IMR-90 (cell line): ENCODE data around the gene ATP11A. TPM values are rescaled to one million over a fixed set of nuclear protein-coding genes. Genes with fewer than 3 reads are reported as not detected.

Experiments used
- ATAC-seq: fragments of 200-7000 bp; cut with Tn5 transposase; 2 replicates; pipeline ENCODE4 v1.9.1; 2020; ENCODE audit warnings: low read depth, mild to moderate bottlenecking, moderate library complexity
- BruUV-seq: library from RNA; stranded (reverse); fragments of 400-500 nt; replicated peaks from 2 replicates; lab custom pipeline; 2021; lab: Mats Ljungman, UMichigan
- CTCF ChIA-PET: fragments of 300-600 bp; formaldehyde crosslinking; extraction: SDS; loops from one replicate; lab custom pipeline; 2021; ENCODE audit warnings: antibody characterized with exemption; lab: Yijun Ruan, JAX
- POLR2A ChIA-PET: fragments of 300-600 bp; sonication (Branson Sonifier 250); formaldehyde crosslinking; loops from one replicate; lab custom pipeline; 2022; ENCODE audit warnings: antibody characterized with exemption; ENCODE audit not compliant: unreplicated experiment; lab: Charles Lee
- DNase-seq: peaks from one replicate; pipeline ENCODE4 v3.0.0; 2013
- H2AFZ ChIP-seq: replicated peaks from 2 replicates; pipeline ENCODE3; 2013; ENCODE audit warnings: low read length, mild to moderate bottlenecking; ENCODE audit not compliant: poor library complexity
- H2AK5ac ChIP-seq: 2 replicates; pipeline ENCODE4 v1.6.1; 2013; ENCODE audit warnings: low read depth, low read length, inconsistent platforms
- H2AK9ac ChIP-seq: replicated peaks from 2 replicates; pipeline ENCODE3; 2013; ENCODE audit warnings: mild to moderate bottlenecking, low read depth, low read length, moderate library complexity; ENCODE audit not compliant: poor library complexity
- H2BK120ac ChIP-seq: 2 replicates; pipeline ENCODE4 v1.6.1; 2013; ENCODE audit warnings: low read depth, low read length, inconsistent platforms
- H2BK15ac ChIP-seq: 3 replicates; pipeline ENCODE4 v1.6.1; 2013; ENCODE audit warnings: low read depth, low read length, inconsistent platforms
- H2BK20ac ChIP-seq: 2 replicates; pipeline ENCODE4 v1.6.1; 2013; ENCODE audit warnings: low read depth, mild to moderate bottlenecking, inconsistent platforms, low read length, moderate library complexity
- H2BK5ac ChIP-seq: 2 replicates; pipeline ENCODE4 v1.6.1; 2013; ENCODE audit warnings: mild to moderate bottlenecking, low read depth, low read length, inconsistent platforms; ENCODE audit not compliant: poor library complexity, severe bottlenecking
- H3K14ac ChIP-seq: replicated peaks from 2 replicates; pipeline ENCODE4 v1.6.1; 2013; ENCODE audit warnings: low read depth, low read length, inconsistent platforms
- H3K18ac ChIP-seq: 2 replicates; pipeline ENCODE4 v1.6.1; 2013; ENCODE audit warnings: low read depth, low read length, control low read depth
- H3K23ac ChIP-seq: 2 replicates; pipeline ENCODE4 v1.6.1; 2013; ENCODE audit warnings: low read depth, low read length, inconsistent platforms
- H3K27ac ChIP-seq: 2 replicates; pipeline ENCODE4 v1.5.1; 2013; ENCODE audit warnings: mild to moderate bottlenecking, control low read depth, low read length; ENCODE audit not compliant: insufficient read depth
- H3K27me3 ChIP-seq: 2 replicates; pipeline ENCODE4 v1.6.1; 2013; ENCODE audit warnings: low read length; ENCODE audit not compliant: control insufficient read depth, insufficient read depth
- H3K36me3 ChIP-seq: 2 replicates; pipeline ENCODE4 v1.6.1; 2013; ENCODE audit warnings: low read length, mixed read lengths; ENCODE audit not compliant: control insufficient read depth, insufficient read depth
- H3K4ac ChIP-seq: 2 replicates; pipeline ENCODE4 v1.6.1; 2013; ENCODE audit warnings: low read depth, low read length, inconsistent platforms
- H3K4me1 ChIP-seq: 2 replicates; pipeline ENCODE4 v1.6.1; 2013; ENCODE audit warnings: low read length, mixed read lengths; ENCODE audit not compliant: control insufficient read depth, insufficient read depth
- H3K4me2 ChIP-seq: 2 replicates; pipeline ENCODE4 v1.6.1; 2013; ENCODE audit warnings: low read depth, mild to moderate bottlenecking, control low read depth, low read length, moderate library complexity
- H3K4me3 ChIP-seq: 2 replicates; pipeline ENCODE4 v1.5.1; 2013; ENCODE audit warnings: low read depth, mild to moderate bottlenecking, control low read depth, low read length, moderate library complexity; ENCODE audit not compliant: insufficient read depth
- H3K56ac ChIP-seq: 2 replicates; pipeline ENCODE4 v1.6.1; 2013; ENCODE audit warnings: low read length, inconsistent platforms; ENCODE audit not compliant: insufficient read depth; ENCODE audit errors: extremely low read depth
- H3K79me1 ChIP-seq, 2 experiments: 2 replicates each; pipeline ENCODE4 v1.6.1; 2013; ENCODE audit warnings: low read length in 2 of 2, inconsistent platforms in 1 of 2, low read depth in 1 of 2
- H3K9ac ChIP-seq: 2 replicates; pipeline ENCODE4 v1.6.1; 2013; ENCODE audit warnings: low read depth, low read length, control low read depth
- H3K9me1 ChIP-seq: 2 replicates; pipeline ENCODE4 v1.6.1; 2013; ENCODE audit warnings: low read length, inconsistent platforms; ENCODE audit not compliant: insufficient read depth
- H3K9me3 ChIP-seq: 2 replicates; pipeline ENCODE4 v1.6.1; 2013; ENCODE audit warnings: low read length; ENCODE audit not compliant: control insufficient read depth, insufficient read depth
- H4K20me1 ChIP-seq: 2 replicates; pipeline ENCODE4 v1.6.1; 2013; ENCODE audit warnings: low read length, inconsistent platforms; ENCODE audit not compliant: insufficient read depth
- H4K5ac ChIP-seq: 2 replicates; pipeline ENCODE4 v1.6.1; 2013; ENCODE audit warnings: mild to moderate bottlenecking, low read depth, low read length, control low read depth
- H4K8ac ChIP-seq, 2 experiments: 2 replicates each; pipeline ENCODE4 v1.6.1; 2013; ENCODE audit warnings: low read depth in 2 of 2, low read length in 2 of 2, control low read depth in 1 of 2, inconsistent platforms in 1 of 2
- H4K91ac ChIP-seq: 2 replicates; pipeline ENCODE4 v1.6.1; 2013; ENCODE audit warnings: low read depth, low read length, inconsistent platforms; ENCODE audit not compliant: insufficient read depth
- CEBPB ChIP-seq: IDR thresholded peaks from 2 replicates; pipeline ENCODE4 v1.6.1; 2012; ENCODE audit warnings: low read depth, low read length, improper control_type of control experiment
- CHD1 ChIP-seq: IDR thresholded peaks from 2 replicates; pipeline ENCODE4 v1.6.1; 2012; ENCODE audit warnings: low read depth, low read length, improper control_type of control experiment
- MAFK ChIP-seq: IDR thresholded peaks from 2 replicates; pipeline ENCODE4 v1.6.1; 2012; ENCODE audit warnings: low read depth, low read length, improper control_type of control experiment
- MAZ ChIP-seq: IDR thresholded peaks from 2 replicates; pipeline ENCODE4 v1.6.1; 2012; ENCODE audit warnings: low read depth, mild to moderate bottlenecking, low read length, improper control_type of control experiment, moderate library complexity, borderline replicate concordance
- MXI1 ChIP-seq: IDR thresholded peaks from 2 replicates; pipeline ENCODE4 v1.6.1; 2012; ENCODE audit warnings: low read depth, mild to moderate bottlenecking, low read length, moderate library complexity, borderline replicate concordance
- RAD21 ChIP-seq: IDR thresholded peaks from 2 replicates; pipeline ENCODE4 v1.6.1; 2012; ENCODE audit warnings: low read length, improper control_type of control experiment
- USF2 ChIP-seq: fragments of 150-350 bp; IDR thresholded peaks from 2 replicates; pipeline ENCODE4 v1.6.1; 2017; ENCODE audit warnings: mild to moderate bottlenecking, antibody characterized with exemption, low read length, low read depth
- WGBS, 2 experiments: methylation state at CpG; one replicate each; pipeline versions ENCODE4 v1.1.5 to v1.1.7; 2013; ENCODE audit warnings: missing lambda C conversion rate in 2 of 2; ENCODE audit not compliant: insufficient read length in 1 of 2; ENCODE audit errors: extremely low coverage in 2 of 2; 5-methylcytosine and 5-hydroxymethylcytosine counted together
- dilution Hi-C: fragments of 300-500 bp; cut with HindIII; formaldehyde crosslinking; loops from one replicate; pipeline ENCODE4 v1.14.3; 2018; ENCODE audit warnings: low sequenced_read_pairs; ENCODE audit not compliant: unreplicated experiment
- in situ Hi-C: fragments of 300-500 bp; cut with MboI; formaldehyde crosslinking; loops from 3 replicates; pipeline ENCODE4 v1.14.3; 2019; ENCODE audit warnings: low sequenced_read_pairs, inconsistent platforms, mixed read lengths
- intact Hi-C: fragments of 100-400 bp; cut with micrococcal nuclease; formaldehyde crosslinking; loops from 2 replicates; pipeline ENCODE4 v1.10.0; 2022
- polyA plus RNA-seq, 3 experiments: library from polyadenylated mRNA; depleted of rRNA; stranded (reverse); fragments of >200 nt; gene quantifications; 2 replicates each; pipeline ENCODE4 v1.2.3, GENCODE V29; 2012; ENCODE audit warnings: low replicate concordance in 1 of 3
- total RNA-seq: library from RNA; depleted of rRNA; stranded (reverse); fragments of >200 nt; gene quantifications from 2 replicates; pipeline ENCODE4 v1.2.3, GENCODE V29; 2012

The ATP11A gene
- total and polyA plus RNA-seq, 2 of the 4 experiments (the other 2 are of a cell fraction): 8.4 to 12.0 TPM

- Histone ChIP-seq H2BK5ac (no peak overlapping the region), H3K36me3 (peaks cover 10% of the 10 kb centered on the region; the same call in 1 of the 2 replicates), H3K27me3 (no peaks in the 10 kb centered on the region), H3K79me1 (no peaks in the 10 kb centered on the region), H3K4me2 (no peak overlapping the region), H3K4me3 (no peak overlapping the region), H2BK15ac (no peak overlapping the region), H2BK20ac (no peak overlapping the region), H3K14ac (no peak overlapping the region), H3K4me1 (no peaks in the 10 kb centered on the region), H3K9ac (no peak overlapping the region), H3K18ac (no peak overlapping the region), H2AK5ac (no peak overlapping the region), H2AFZ (no peak overlapping the region), H3K56ac (no peak overlapping the region), H4K91ac (no peak overlapping the region), H4K20me1 (no peaks in the 10 kb centered on the region), H3K9me3 (no peaks in the 10 kb centered on the region), H2BK120ac (no peak overlapping the region), H2AK9ac (no peak overlapping the region), H3K4ac (no peak overlapping the region), H3K23ac (no peak overlapping the region), H3K27ac (no peak overlapping the region), H4K8ac (no peak overlapping the region), H4K5ac (no peak overlapping the region), H3K9me1 (no peaks in the 10 kb centered on the region)
- TF ChIP-seq USF2 (no peak), CHD1 (no peak), MXI1 (no peak), MAZ (no peak), CEBPB (no peak), RAD21 (no peak), MAFK (no peak)
- in situ Hi-C loops: loop anchor here (10.0 kb wide), 2 partner anchors 227 to 257 kb away; no protein-coding TSS in a partner anchor
- ChIA-PET CTCF (no interaction called here), POLR2A (no interaction called here)
- BruUV-seq: no TSS peak
- DNase-seq (no peak), ATAC-seq (no peak)
- dilution Hi-C loops: no loop called here
- WGBS, 2 experiments: 100% methylated on average over 3 of the region's 12 CpGs; no CpG with 5 or more reads in 1 of the 2 experiments
- intact Hi-C loops: loop anchor here (10.0 kb wide), 1 partner anchor 1397 kb away; no protein-coding TSS in a partner anchor
Observed at GRCh38 chr13:112871742-112872141, 181.9 kb downstream of the ATP11A start.
